Erythroblast (primary cell): ENCODE measurements around the gene KRT78.

ENCODE experiments used
- DNase-seq, 2 experiments: peaks; one replicate each; lab custom pipeline; 2025; lab: John Stamatoyannopoulos, UW
- GATA1 ChIP-seq: IDR thresholded peaks from 2 replicates; pipeline ENCODE4 v1.6.1; 2011; ENCODE audit warnings: low read depth, mild to moderate bottlenecking, control low read depth, low read length, moderate library complexity
- POLR2A ChIP-seq: IDR thresholded peaks from 2 replicates; pipeline ENCODE4 v1.6.1; 2011; ENCODE audit warnings: mild to moderate bottlenecking, low read length

The KRT78 gene

GRCh38 chr12:52791271-52792184, 57.3 kb downstream of the KRT78 start:
- no peak for DNase-seq
- TF ChIP-seq GATA1, result no peak
- TF ChIP-seq POLR2A, result no peak

- no peak for TF ChIP-seq POLR2A
- TF ChIP-seq GATA1, result no peak
- no peak for DNase-seq
These were observed 58.1 kb downstream of the KRT78 start for GRCh38 chr12:52790427-52791270.

GRCh38 chr12:52789637-52790426, 59.0 kb downstream of the KRT78 start:
- TF ChIP-seq POLR2A (no peak), GATA1 (no peak)
- peak; percentile 55 to 64 for DNase-seq

GRCh38 chr12:52788876-52789636, 59.7 kb downstream of the KRT78 start:
- TF ChIP-seq GATA1 (no peak), POLR2A (no peak)

GRCh38 chr12:52788192-52788875, 60.5 kb downstream of the KRT78 start:
- TF ChIP-seq POLR2A, result no peak
- DNase-seq, result no peak

More at GRCh38 chr12:52788876-52789636, 59.7 kb downstream of the KRT78 start:
- DNase-seq, result no peak
